CD4-positive, alpha-beta T cell treated with Interleukin-12 subunit alpha and Interleukin-12 subunit beta, for 1 hour (primary cell): ENCODE data around the gene SIK3.

Experiments used
- DNase-seq: peaks from one replicate; pipeline ENCODE4 v3.0.0-alpha.2; 2020

Gene SIK3

DNA sequence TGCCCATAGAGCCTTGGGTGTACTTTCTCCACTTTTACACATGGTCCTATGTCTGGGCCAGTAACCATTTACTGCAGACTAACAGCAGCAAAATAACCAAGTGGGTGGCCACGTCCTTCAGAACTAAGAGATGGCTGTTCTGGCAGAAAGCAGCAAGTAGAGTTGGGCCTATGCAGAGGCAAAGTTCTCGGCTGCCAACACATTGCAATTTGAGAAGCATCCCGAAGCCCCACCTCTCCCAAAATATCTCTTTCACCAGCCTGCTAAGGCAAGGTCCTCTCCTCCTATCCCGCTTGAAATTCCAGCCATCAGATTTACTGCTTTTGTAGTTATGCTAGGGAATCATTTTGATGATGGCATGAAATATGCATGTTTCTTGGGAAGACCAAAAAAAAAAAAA is 142.3 kb downstream of the SIK3 start:
- DNase-seq: no peak

DNA sequence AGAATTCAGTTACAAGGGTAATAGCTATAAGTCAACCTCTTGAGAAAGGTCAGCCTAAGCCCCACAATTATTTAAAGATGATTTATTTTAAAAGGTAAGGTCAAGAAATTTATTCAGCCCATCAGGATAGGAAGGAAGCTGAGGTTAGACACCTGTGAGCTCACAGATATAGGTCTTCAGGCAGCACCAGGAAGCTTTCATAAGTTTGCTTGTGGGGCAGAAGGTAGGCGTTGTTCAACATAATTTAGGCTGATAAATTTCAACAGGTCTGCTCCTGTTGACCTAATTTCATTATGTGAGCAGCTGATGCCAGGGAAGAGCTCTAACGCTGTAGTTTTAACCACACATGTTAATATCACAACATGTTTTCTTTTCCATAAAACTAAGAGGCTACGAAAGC is 142.7 kb downstream of the SIK3 start:
- peak; percentile 44 for DNase-seq

DNA sequence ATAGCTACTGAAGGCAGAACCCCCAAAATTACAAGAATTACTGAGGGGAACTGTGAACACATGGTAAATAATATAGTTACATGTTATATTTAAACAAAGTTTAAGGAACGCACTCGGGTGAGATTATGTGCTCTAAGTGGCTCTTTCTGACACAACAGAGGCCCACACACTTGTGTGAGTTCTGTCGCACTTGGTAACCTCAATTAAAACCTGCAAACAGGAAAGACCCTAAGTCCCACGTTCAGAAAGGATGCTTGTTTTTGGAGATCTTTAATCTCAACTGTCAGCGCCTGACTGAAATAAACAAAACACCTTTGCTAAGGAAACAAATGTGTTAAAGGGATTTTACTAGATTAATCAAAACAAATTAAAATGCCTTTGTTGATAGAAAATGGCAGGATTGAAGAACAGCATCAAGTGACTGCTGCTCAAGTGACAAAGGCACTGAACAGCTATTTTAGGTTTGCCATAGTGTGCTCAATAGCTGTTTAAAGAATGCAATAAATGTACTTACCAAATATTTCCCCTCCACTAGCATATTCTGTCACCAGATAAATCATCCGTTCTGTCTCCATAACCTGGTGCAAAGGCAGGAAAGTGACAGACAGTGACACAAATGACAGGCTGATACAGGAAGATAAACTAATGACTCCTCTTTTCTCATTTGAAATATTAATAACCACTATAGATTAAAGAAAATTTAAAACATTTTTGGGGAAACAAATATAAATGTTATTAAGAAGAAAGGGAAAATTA is 144.5 kb downstream of the SIK3 start:
- peak; percentile 61 for DNase-seq

DNA sequence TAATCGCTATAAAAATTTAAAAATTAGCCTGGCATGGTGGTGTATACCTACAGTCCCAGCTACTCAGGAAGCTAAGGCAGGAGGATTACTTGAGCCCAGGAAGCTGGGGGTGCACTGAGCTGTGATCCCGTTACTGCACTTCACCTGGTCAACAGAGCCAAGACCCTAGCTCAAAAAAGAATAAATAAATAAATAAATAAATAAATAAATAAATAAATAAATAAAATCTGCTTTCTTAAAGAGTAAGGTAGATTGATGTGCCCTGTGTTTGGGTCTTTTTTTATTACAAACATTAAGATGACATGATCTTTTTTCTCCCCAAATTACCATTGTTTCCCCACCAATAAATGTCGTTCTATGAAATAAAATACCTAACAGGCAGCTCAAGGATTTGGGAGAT is 146.5 kb downstream of the SIK3 start:
- no peak for DNase-seq

DNA sequence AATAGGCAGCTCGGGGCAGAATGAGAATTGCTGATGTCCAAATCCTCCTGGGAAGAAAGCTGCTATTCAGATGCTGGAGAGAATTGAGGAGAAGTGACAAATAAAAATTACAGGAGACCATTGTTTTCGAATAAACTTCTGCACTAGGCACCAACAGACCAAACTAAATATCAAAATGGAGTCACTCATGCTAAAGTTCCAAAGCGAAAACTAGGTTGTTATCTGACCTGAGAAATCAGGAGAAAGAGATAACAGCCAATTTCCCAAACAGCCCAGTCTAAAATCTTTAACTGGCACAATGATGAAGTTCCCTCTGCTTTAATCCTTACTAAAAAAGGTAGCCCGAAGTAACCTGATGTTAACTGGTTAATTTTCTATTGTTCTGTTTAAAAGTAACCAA is 148.0 kb downstream of the SIK3 start:
- DNase-seq: no peak

DNA sequence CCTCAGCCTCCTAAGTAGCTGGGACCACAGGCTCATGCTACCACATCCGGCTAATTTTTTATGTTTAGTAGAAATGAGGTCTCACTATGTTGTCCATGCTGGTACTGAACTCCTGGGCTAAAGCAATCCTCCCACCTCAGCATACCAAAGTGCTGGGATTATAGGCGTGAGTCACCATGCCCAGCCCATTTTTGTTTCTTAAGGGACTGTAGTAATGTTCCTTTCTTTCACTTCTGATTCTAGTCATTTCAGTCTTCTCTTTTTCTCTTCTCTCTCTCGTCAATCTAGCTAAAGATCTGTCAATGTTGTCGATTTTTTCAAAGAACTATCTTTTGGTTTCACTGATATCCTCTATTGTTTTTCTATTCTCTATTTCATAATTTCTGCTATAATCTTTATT is 149.8 kb downstream of the SIK3 start:
- DNase-seq: no peak

DNA sequence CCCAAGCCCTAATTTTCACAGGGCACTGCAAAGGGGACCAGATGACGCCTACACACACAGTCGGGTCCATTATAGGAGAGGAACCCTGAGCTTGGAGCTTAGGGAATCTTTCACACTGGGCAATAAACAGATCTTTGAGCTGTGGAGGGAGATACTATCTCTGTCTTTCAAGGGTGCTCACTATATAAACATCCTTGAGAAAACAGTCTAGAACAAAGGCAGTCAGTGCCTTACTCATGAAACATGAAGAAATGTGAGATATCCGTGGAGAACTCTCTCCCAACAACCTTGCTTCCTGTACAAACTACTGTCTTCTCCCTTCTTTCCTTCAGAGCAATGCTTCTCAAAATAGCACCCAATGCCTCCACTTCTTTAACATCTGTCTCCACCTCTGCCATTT is 151.8 kb downstream of the SIK3 start:
- DNase-seq: no peak

DNA sequence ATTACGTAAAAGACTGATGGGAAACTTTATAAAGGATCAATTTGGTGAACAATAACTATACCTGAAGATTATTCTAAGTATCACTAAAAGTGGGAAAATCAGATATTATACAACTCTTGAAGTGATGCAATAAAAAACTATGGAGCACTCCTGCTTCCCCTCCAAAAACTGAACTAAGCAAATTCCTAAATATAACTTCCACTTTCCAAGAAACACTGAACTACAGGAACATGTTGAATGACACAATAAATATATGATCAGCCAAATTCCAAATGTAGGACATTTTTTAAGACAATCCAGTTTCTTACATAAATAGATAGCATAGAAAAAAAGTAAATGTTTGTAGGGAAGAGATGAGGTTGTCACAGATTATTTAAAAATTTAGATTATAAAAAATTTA is 158.7 kb downstream of the SIK3 start:
- no peak for DNase-seq

DNA sequence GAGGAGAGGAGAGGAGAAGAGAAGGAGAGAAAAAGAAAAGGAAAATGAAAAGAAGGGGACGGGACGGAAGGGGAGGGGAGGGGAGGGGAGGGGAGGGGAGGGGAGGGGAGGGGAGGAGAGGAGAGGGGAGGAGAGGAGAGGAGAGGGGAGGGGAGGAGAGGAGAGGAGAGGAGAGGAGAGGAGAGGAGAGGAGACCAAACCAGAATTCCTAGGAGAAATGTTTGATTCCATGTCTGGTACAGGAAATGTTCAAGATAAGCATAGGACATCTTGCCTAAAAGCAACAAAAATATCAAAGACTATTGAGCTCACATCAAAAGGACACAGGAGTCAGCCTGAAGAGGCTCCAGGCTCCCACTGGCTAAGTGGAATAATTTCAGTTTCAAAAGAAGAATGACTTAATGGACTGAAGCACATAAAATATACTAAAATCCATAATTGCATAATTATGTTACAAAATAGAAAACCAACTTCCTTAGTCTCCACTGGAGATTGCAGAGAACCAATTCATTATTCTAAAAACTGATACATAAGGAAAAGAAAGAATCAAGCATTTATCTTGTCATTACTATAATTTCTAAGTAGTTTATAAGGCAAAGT is 159.7 kb downstream of the SIK3 start:
- DNase-seq: no peak

DNA sequence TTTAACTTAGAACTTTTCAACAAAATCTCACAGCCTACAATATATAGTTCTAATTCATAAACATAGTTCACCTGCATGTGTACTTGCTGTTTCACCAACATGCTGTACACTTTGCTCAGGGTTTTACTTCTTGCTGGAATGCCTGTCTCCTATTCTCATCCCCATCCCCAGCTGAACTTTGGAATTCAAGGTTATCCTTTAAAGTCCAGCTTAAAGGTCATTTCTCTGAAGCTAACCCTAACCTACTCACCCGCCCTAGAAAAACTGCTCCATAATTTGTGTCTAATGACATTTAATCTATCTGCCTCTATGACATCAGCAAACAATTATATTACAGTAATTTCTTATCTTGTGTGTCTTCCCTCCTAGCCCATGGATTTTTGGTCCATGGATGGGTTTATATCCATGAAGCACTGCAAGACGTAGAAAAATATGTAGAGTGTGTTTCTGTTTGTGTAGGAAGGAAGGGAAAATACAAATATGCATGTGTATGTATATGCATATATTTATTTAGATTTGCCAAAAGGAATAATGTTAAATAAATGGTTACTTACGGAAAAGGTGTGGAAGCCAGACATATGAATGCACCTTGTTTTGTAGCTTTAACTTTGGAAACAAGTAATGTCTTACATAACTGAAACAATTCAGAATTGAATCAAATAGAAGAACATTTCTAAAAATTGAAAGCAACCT is 161.3 kb downstream of the SIK3 start:
- DNase-seq: no peak

DNA sequence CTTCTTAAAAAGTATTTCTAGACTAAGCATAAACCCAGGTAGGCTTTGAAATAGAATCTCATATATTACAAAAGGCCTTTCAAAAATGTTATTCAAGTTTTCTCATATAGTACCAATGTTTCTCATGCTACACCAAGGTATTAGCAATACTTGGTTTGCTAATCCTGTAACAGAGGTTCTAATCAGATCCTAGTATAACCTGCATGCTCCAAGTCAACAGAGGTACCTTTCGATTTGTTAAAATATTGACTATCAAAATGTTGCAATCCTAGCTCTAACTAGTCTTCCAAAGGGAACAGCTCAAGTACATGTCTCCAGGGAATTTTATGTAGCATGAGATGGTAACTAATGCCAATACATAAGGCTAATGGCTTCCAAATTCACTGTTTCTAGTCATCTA is 162.7 kb downstream of the SIK3 start:
- no peak for DNase-seq

DNA sequence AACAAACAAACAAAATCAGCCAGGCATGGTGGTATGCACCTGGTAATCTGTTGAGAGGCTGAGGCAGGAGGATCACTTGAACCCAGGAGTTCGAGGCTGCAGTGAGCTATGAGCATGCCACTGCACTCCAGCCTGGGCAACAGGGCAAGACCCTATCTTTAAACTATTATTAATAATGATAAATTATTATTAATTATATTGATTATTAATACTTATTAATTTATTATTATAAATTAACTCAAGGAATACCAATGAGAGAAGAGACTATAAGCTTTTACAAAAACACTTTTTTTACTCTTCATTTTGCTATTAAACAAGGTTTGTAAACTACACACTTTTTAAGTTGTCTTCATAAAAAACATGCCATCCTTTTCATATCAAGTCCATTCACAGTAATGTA is 163.1 kb downstream of the SIK3 start:
- no peak for DNase-seq

DNA sequence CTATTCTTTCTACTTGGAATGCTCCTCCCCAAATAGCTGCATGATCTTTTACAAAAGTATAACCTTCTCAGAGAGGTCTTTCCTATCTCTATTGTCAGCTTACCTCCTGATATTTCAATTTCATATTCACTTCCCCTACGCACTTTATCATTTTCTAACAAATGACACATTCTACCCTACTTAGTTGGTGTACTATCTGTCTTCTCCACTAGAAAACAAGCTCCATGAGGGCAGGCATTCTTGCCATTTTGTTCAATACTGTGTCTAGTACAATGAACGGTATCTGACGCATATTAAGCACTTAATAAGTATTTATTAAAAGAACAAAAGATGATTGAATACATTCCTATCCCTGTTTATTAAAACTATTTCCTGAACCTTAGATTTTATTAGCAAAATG is 164.3 kb downstream of the SIK3 start:
- no peak for DNase-seq

DNA sequence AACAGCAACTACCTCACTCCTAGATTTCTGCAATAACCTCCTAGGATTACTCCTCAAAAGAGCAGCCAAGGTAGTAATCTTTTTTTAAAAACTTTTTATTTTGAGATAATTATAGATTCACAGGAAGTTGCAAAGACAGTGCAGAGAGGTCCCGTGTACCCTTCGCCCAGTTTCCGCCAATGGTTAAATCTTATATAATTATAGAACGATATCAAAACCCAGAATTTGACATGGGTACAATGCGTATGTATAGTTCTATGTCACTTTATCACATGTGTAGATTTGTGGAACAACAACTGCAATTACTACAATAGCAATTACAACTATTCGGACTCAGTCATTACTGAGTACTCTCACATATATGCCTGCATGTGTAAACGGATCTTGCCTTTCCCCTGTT is 166.0 kb downstream of the SIK3 start:
- peak; percentile 38 for DNase-seq

DNA sequence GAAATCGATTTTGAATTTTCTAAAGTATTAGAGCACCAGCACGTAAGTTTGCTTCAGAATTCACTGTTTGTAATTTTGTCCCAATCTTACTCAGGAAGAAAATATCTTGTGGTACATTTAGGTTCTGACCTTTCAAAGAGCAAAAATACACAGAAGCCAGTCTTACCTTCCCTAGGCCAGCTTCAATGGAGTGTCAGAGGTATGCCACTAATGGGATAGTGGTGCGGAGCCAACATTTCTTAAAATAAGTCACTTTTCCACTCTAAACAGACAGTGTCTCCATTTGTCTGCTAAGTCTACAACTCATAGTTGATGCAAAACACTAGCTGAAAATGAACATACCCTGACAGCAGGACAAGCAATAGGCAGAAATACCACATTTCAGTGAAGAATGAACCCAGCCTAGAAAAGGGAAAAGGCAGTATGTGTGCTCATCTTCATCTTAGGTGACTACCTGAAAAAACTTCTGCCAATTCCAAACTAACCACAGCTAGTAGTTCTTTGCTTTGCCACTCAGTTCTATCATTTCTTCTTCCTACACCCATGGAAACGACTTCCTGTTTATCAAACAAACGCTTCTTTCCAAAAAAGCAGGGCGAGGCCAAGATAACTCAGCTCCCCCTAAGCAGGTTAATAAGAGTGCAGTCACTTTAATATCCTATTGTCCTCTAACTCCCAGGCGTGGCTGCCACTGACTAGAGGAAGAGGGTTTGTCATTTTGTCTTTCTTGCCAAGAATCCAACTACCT is 166.8 kb downstream of the SIK3 start:
- peak; percentile 85 for DNase-seq

DNA sequence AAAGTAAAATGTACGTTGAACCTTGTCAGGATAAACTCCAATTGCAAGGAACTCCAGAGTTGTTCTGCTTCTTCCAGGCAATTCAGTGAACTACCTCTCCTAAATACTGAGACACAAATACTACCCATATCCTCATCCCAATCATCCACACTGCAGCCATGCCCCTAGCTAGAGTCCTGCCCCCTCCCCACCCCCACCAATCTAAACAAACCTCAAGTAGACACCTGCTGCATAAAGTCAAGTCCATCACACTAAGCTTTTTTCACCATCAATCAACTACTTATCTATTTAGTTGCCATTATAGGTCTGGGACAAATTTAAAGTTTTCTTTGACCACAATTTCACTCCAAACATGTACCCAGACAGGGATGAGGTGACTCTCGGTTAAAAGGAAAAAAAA is 167.6 kb downstream of the SIK3 start:
- peak; percentile 39 for DNase-seq

DNA sequence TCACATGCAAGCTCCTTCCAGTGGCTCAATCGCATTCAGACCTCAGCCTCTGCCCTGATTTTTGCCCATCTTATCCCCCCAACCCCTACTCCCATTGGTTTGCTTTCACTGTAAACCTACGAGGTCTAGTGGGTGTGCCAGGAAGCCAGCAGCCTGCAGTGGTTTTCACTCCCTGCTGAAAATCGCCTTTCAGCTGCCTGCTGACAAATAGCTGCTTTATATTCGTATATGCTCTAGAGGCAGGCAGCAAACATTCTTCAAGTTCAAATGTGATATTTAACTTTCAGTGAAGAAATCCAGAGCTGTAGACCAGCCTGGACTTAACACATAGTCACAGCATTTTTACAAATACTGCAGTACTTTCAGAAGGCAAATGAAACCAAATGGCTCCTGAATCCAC is 168.1 kb downstream of the SIK3 start:
- DNase-seq: peak; percentile 75

DNA sequence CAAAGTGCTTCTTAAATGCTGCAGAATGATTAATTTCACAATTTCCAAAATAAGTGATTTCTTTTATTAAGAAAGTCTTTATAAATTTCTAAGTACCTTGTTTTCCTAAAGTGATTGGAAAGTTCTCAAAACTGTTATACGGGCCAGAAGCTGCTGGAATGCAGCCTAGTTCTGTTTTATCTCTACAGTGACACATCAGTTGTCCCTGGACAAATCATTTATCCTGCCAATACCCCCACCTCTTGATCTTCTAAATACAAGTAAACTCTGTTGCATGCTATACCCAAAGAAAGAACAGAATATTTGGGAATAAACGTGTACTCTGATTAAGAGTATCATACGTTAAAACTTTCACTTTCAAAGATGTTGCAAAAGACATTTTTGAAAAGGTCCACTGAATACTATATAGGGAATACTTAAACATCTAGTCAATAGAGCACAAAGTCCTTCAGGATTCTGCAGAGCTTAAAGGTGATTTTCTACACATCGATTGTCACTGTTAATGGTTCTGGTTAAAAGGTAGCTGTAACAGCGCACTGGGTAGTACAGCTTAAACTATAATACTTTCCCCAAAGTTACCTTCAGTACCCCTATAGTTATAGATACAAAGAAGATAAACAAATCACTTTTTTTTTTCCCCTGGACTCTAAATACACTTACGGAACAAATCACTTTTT is 168.7 kb downstream of the SIK3 start:
- DNase-seq: no peak

DNA sequence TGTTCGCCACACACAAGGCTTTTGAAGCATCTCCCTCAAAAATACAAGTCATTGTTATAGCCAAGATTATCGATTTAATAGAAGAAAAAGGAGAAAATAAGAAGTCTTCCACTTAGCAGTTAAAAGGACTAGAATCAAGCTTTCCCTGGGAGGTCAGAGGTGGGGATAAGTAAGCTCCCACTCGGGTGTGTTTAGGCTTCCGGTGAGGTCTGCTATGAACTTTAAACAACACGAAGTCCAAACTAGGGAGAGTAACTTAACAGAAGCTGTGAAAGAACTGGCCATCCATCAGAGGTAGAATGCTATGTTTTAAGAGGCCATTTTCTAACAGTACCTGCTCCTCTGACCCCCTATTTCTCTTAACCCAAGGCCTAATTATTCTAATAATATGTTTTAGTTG is 169.4 kb downstream of the SIK3 start:
- no peak for DNase-seq

DNA sequence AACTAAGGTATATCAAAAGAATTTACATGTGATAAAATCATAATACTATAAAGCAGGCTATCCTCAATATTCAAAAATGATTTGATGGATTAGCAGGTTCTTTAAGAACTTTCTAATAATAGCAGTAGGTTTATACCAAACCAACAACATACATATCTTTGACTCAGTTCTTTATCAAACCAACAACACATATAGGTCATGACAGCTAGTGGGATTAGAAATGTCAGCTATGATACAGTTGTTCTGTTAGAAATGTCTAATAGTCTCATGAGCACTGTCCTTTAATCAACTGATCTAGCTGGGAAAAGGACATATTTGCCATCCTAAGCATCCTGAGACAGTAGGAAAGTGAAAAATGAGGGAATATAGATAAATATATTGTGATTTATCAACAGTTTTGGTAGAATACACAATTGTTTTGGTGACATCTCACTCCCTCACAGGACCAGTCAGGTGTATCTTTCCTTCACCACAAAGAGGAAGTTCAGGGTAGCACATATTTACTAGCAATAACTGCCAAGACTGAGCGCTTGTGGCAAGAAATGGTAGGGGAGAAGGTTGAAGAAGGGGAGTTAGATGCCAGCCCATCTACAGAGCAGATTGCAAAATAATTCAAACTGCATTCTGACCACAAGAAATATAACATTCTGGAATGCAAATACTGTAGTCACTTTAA is 170.0 kb downstream of the SIK3 start:
- peak; percentile 70 for DNase-seq

DNA sequence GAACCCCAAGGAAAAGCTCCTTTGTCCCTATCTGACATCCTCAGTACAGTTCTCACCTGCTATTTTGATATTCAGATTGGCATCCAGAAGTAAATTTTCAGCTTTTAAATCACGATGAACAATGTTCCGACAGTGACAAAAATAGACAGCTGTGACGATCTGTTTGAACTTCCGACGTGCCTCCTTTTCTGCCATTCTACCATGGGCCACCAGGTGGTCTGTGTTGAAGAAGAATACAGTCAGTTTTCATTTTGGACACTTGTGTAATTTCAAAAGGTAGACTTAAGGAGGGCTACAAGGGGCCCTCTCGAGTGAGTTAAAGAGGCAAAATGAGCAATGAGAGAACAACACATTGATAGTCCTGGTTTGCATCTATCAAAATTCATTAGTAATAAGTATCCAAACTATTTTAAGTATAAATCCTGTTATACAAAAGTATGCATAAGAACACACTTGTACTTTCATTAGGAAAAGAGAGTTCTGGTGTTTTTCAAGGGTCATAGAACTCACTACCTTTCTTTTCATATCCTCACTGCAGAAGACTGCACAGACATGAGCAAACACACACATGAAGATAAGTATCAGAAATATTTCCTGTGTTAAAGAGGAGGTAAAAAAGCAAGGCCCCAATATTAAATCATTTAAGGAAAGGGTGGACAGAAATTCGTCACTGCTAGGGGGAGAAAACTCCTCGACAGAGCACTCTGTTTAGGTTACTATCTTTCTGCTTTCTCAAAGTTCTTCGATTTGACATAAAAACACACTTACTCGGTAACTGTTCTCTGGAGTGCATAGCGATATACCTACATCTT is 170.9 kb downstream of the SIK3 start:
- peak; percentile 72 for DNase-seq

DNA sequence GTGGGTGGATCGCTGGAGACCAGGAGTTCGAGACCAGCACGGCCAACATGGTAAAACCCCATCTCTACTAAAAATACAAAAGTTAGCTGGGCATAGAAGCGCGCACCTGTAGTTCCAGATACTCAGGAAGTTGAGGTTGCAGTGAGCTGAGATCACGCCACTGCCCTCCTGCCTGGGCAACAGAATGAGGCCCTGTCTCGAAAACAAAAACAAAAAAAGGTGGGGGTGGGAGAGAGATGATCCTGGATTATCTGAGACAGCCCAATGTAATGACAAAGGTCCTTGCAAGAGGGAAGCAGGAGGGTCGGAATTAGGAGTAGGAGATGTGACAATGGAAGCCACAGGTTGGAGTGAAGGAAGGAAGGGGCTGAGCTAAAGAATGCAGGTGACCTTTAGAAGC is 173.2 kb downstream of the SIK3 start:
- DNase-seq: peak; percentile 65
